NCI-H1105 (cell line): ENCODE results near the gene VWC2L.

ENCODE experiments used
- DNase-seq: peaks from one replicate; lab custom pipeline; 2025; lab: John Stamatoyannopoulos, UW

VWC2L gene

GRCh38 chr2:214410918-214411554 lies at the start of gene VWC2L:
TSS of gene VWC2L (plus strand) at chr2:214411054. CDS start at chr2:214414194, 3,140 bp downstream.
- DNase-seq = no peak

GRCh38 chr2:214361116-214361515 lies 49.7 kb upstream of the VWC2L start:
- no peak for DNase-seq

- DNase-seq = no peak
These were observed 45.3 kb upstream of the VWC2L start for GRCh38 chr2:214365549-214365948.

- no peak for DNase-seq
These were observed 43.7 kb upstream of the VWC2L start for GRCh38 chr2:214367171-214367570.

- no peak for DNase-seq
These were observed 34.1 kb upstream of the VWC2L start for GRCh38 chr2:214376618-214377285.

GRCh38 chr2:214377286-214377624 lies 33.6 kb upstream of the VWC2L start:
- DNase-seq = no peak

GRCh38 chr2:214378455-214379103 lies 32.3 kb upstream of the VWC2L start:
- DNase-seq = peak; percentile 61

- DNase-seq = no peak
These were observed 31.6 kb upstream of the VWC2L start for GRCh38 chr2:214379227-214379626.

GRCh38 chr2:214380681-214381080 lies 30.2 kb upstream of the VWC2L start:
- no peak for DNase-seq

- DNase-seq = no peak
These were observed 28.6 kb upstream of the VWC2L start for GRCh38 chr2:214382229-214382628.

- DNase-seq = no peak
These were observed 24.1 kb upstream of the VWC2L start for GRCh38 chr2:214386720-214387119.

- DNase-seq = no peak
These were observed 21.5 kb upstream of the VWC2L start for GRCh38 chr2:214389334-214389733.

- no peak for DNase-seq
These were observed 17.1 kb upstream of the VWC2L start for GRCh38 chr2:214393796-214394195.

- no peak for DNase-seq
These were observed 15.8 kb upstream of the VWC2L start for GRCh38 chr2:214395040-214395439.

GRCh38 chr2:214401580-214401979 lies 9.3 kb upstream of the VWC2L start:
- no peak for DNase-seq

GRCh38 chr2:214410128-214410775 lies 602 bp upstream of the VWC2L start:
- peak; percentile 6 for DNase-seq

GRCh38 chr2:214412679-214413078 lies 1.8 kb downstream of the VWC2L start:
- no peak for DNase-seq

GRCh38 chr2:214436470-214436869 lies 25.6 kb downstream of the VWC2L start:
- DNase-seq = no peak

GRCh38 chr2:214450118-214450894 lies 39.5 kb downstream of the VWC2L start:
- no peak for DNase-seq

GRCh38 chr2:214451516-214452275 lies 40.8 kb downstream of the VWC2L start:
- DNase-seq = no peak

GRCh38 chr2:214465363-214466146 lies 54.7 kb downstream of the VWC2L start:
- no peak for DNase-seq
